HG03196 (cell line): ENCODE results near the gene TIMM44.

Experiments used
- ATAC-seq: cut with Tn5 transposase; IDR thresholded peaks from one replicate; pipeline ENCODE4 v1.9.1; 2021; ENCODE audit not compliant: unreplicated experiment

The TIMM44 gene

GRCh38 chr19:7877249-7877836 lies 66.1 kb downstream of the TIMM44 start:
- no peak for ATAC-seq
